ENCODE results near the gene NXPE3.

- no peak for TF ChIP-seq POLR2A (IDR thresholded peaks at IDR 0.05)
- no peak for TF ChIP-seq CTCF (IDR thresholded peaks at IDR 0.05)
Observed at GRCh38 chr3:101803939-101804338, 24.9 kb downstream of the NXPE3 start.
